Cardiac fibroblast (primary cell): ENCODE measurements around the gene GAMT.

Source experiments
- DNase-seq, 2 donors: peaks; one replicate each; pipeline versions ENCODE4 v3.0.0 to v3.0.0-alpha.2; 2010; ENCODE audit warnings: low read depth in 2 of 2
- H3K4me3 ChIP-seq, 2 donors: replicated peaks in 1 of 2; 1 replicate in 1 of 2; 2 replicates in 1 of 2; pipeline ENCODE4 v1.5.1; 2011; ENCODE audit warnings: low read depth in 2 of 2, low read length in 2 of 2, mild to moderate bottlenecking in 2 of 2, moderate library complexity in 1 of 2
- TF ChIP-seq, protein P1 (sequence below): IDR thresholded peaks from one replicate; pipeline ENCODE4 v1.5.1; 2011; ENCODE audit warnings: low read depth, mild to moderate bottlenecking, low read length, inconsistent platforms

GAMT gene

DNA sequence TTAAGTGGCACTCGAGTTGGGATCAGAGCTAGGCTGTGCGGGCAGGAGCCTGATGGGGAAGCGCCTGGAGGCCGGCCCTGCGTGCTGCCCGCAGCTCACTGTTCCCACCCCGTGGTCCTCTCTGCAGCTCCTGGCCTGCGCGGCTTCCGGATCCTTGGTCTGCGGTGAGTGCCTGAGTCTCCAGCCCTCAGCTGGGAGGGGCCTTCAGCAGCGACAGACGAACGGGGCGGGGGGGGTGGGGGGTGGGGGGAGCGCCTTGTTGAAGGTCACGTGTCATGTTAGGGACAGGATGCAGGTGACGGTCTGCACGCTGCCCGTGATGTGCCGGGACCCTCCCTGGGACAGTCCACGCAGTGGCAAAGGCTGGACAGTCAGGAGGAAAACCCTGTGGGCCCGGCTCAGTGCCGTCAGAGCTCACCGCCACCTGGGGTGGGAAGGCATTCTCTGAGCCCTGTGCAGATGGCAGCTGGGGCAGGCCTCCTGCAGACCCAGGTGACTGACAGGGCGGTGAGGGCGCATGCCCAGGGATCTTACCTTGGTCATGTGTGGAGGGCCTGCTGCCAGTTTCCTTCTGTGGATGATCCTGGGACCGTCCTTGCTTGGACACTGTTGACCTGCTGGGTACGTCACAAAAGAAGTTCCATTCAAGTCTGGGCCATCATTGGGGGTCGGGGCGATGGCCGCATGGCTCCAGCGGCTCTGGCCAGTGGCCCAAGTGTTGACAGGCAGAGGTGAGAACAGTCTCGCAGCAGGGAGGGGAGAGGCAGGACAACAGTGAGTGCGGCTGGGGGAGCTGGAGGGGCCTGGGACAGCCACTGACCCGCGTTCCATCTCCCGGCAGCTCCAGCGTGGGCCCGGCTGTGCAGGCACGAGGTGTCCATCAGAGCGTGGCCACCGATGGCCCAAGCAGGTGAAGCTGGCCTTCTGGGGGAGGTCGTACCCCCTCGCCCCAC is 13.4 kb downstream of the GAMT start:
- TF ChIP-seq, protein P1, sequence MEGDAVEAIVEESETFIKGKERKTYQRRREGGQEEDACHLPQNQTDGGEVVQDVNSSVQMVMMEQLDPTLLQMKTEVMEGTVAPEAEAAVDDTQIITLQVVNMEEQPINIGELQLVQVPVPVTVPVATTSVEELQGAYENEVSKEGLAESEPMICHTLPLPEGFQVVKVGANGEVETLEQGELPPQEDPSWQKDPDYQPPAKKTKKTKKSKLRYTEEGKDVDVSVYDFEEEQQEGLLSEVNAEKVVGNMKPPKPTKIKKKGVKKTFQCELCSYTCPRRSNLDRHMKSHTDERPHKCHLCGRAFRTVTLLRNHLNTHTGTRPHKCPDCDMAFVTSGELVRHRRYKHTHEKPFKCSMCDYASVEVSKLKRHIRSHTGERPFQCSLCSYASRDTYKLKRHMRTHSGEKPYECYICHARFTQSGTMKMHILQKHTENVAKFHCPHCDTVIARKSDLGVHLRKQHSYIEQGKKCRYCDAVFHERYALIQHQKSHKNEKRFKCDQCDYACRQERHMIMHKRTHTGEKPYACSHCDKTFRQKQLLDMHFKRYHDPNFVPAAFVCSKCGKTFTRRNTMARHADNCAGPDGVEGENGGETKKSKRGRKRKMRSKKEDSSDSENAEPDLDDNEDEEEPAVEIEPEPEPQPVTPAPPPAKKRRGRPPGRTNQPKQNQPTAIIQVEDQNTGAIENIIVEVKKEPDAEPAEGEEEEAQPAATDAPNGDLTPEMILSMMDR = no peak
- no peak overlapping the region for H3K4me3 ChIP-seq
- no peak for DNase-seq

DNA sequence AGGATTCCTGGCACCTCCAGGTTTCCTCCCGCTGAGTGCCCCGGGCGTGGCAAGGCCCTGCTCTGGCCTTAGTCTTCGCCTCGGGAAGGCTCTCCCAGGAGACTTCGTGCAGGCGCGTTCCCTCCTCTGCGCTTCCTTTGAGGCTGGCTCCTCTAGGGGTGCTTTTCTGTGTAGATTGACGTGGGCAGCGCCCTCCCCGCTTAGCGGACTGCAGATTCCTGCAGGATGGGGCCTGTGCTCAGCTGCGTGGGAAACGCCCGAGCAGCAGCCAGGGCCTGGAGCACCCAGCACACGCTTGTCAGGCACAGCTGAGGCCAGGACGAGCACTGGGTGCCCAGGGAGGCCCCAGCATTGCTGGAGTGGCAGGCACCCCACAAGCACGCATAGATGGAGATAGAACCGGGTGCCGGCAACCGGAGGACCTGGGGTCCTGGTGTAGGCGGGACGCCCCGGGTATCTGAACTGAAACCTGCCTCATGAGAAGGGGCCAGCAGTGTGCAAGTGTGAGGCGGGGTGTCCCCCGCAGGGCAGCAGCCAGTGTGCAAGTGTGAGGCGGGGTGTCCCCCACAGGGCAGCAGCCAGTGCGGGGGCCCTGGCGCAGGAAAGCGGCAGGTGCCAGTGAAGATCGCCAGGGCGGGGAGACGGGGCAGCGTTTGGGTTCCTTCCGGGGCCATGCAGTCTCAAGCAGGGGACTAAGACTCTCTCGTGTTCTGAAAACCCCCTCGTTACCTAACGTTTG is 14.2 kb downstream of the GAMT start:
- no peak for DNase-seq
- H3K4me3 ChIP-seq = no peak overlapping the region
- TF ChIP-seq, protein P1 = no peak

DNA sequence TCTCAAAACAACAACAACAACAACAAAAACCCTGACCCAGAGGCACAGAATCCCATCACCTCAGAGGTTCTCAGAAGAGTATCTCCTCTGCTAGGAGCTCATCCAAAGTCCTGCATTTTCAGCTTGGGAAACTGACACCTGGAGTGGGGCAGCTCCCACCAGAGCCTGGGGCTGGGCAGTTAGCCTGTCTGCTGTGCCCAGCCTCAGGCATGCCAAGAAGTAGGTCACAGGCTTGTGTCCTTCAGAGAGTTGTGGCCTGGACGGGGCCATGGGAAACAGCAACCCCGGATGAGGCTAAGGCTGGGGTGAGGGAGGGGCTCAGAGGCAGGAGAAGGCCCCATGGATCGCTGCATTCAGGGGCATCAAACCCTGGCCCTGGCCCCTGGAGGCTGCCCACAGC is 15.5 kb downstream of the GAMT start:
- TF ChIP-seq, protein P1 = no peak
- no peak for DNase-seq
- H3K4me3 ChIP-seq = no peak overlapping the region

DNA sequence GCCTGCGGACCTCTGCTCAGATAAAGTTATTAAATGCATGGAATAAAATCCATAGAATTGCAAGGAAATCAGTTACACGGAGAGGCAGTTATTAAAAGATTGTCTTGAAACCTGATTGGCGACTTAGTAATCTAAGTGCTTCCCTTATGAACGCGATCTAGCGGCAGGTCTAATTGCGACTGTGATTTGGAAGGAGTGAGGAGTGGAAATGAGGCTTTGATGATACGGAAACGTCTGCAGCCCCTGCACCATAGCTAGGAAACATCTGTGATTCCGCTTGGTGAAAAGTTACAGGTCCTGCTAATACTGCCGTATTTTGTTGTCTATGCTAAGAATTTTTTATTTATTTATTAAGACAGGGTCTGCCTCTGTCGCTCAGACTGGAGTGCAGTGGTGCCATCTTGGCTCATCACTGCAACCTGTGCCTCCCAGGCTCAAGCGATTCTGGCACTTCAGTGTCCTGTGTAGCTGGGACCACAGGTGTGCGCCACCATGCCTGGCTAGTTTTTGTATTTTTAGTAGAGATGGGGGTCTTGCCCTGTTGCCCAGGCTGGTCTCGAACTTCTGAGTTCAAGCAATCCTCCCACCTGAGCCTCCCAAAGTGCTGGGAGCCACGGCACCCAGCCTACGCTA is 16.7 kb downstream of the GAMT start:
- DNase-seq = no peak
- H3K4me3 ChIP-seq = peak overlapping the region; percentile 99
- TF ChIP-seq, protein P1 = no peak

DNA sequence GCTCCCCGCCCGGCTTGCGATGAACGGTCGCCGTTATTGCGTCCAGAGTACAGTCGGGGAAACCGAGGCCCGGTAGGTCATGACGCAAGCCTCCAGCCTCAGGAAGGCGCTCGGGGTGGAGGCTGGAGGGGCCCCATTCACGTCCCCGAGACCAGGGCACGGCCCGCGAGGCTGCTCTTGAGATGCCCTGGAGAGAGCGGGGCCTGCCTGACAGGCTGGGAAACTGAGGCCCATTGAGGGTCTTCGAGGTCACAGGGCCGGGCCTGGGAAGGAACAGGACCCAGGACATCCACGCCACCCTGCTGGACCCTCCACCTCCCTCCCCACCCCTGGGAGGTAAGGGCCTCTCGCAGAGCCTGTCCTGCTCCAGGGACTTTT is 17.3 kb downstream of the GAMT start:
- TF ChIP-seq, protein P1 = no peak
- DNase-seq = no peak
- peak overlapping the region; percentile 99 for H3K4me3 ChIP-seq

DNA sequence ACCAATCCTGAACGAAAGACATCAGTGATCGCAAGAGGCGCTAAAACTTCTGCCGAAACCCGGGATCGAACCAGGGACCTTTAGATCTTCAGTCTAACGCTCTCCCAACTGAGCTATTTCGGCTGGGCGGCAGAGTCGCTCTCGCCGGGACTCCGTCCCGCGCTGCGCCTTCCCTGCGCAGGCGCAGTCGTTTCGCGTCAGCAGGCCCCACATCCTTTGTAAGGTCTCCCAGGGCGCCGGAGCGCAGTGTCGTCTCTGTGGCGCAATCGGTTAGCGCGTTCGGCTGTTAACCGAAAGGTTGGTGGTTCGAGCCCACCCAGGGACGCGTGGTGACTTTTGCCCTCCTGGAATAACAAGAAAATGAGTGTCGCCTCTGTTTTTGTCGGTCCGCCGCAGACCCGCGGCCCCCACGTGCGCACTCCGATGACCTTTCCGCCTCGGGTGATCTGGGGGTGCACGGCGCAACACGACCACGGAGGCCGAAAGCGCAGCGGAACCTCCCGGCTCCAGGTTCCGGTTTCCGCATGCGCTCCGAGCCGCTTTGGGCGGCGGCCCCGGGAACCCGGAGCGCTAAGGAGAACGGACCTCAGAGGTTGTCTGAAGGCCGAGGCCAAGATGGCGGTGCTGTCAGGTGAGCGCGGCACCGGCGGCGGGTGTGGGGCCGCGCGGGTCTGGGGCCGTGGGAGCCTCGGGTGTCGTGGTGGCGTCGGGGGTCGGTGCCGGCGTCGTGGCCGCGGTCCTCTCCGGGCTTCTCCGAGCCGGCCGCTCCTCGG is 17.8 kb downstream of the GAMT start, which contains the start of gene NDUFS7:
Gene NDUFS7, plus strand, starts transcription at position 596 of the 773 bp plus-strand sequence. Its CDS starts 20 bp downstream, at position 616.
- H3K4me3 ChIP-seq = peak within 1 kb of the TSS; percentile 99
- DNase-seq = peak; percentile 95 to 96
- TF ChIP-seq, protein P1 = peak; percentile 9
